Measurements from ENCODE around the gene MKLN1.

MKLN1 gene

GRCh38 chr7:131476740-131477139 lies 149.1 kb downstream of the MKLN1 start:
- no peak for DNase-seq (ENCODE audit: low read depth in 1 of 2, low spot score in 1 of 2)
- in situ Hi-C loops (cut with HindIII; ENCODE audit: low pct_unique_long_range_greater_than_20kb, low sequenced_read_pairs) = no loop called here

GRCh38 chr7:131480384-131481315 lies 153.0 kb downstream of the MKLN1 start:
- no peak for TF ChIP-seq JUND (IDR thresholded peaks at IDR 0.05; ENCODE audit: low read depth)
- no peak for DNase-seq (ENCODE audit: low read depth in 1 of 2, low spot score in 1 of 2)
- in situ Hi-C loops (cut with HindIII; ENCODE audit: low pct_unique_long_range_greater_than_20kb, low sequenced_read_pairs) = no loop called here

More at GRCh38 chr7:131476740-131477139, 149.1 kb downstream of the MKLN1 start:
- no peak for TF ChIP-seq JUND (IDR thresholded peaks at IDR 0.05; ENCODE audit: low read depth)

DNA sequence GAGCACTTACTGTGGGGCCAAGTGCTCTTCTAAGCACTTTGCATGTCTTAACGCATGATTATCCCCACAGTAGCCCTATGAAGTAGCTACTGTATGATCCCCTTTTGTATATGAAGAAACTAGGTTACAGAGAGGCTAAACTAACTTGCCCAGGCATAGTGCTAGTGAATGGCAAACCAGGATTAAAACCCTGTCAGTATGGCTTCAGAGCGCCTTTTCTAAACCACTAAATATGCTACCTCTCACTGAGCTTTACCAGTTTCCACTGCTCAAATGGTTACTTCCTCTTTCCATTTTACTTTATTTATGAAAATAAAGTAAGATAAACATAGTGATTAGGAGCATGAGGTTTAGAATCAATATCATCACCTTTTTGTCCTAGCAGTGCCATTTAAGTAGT lies 155.1 kb downstream of the MKLN1 start:
- in situ Hi-C loops (cut with HindIII; ENCODE audit: low pct_unique_long_range_greater_than_20kb, low sequenced_read_pairs) = no loop called here
- DNase-seq (ENCODE audit: low read depth in 1 of 2, low spot score in 1 of 2) = no peak
- TF ChIP-seq JUND (IDR thresholded peaks at IDR 0.05; ENCODE audit: low read depth) = no peak

- in situ Hi-C loops (cut with HindIII; ENCODE audit: low pct_unique_long_range_greater_than_20kb, low sequenced_read_pairs) = no loop called here
- DNase-seq (ENCODE audit: low read depth in 1 of 2, low spot score in 1 of 2) = no peak
- TF ChIP-seq JUND (IDR thresholded peaks at IDR 0.05; ENCODE audit: low read depth) = no peak
These were observed 155.9 kb downstream of the MKLN1 start for GRCh38 chr7:131483586-131483985.

GRCh38 chr7:131486346-131486745 lies 158.7 kb downstream of the MKLN1 start:
- TF ChIP-seq JUND (IDR thresholded peaks at IDR 0.05; ENCODE audit: low read depth) = no peak
- in situ Hi-C loops (cut with HindIII; ENCODE audit: low pct_unique_long_range_greater_than_20kb, low sequenced_read_pairs) = no loop called here

DNA sequence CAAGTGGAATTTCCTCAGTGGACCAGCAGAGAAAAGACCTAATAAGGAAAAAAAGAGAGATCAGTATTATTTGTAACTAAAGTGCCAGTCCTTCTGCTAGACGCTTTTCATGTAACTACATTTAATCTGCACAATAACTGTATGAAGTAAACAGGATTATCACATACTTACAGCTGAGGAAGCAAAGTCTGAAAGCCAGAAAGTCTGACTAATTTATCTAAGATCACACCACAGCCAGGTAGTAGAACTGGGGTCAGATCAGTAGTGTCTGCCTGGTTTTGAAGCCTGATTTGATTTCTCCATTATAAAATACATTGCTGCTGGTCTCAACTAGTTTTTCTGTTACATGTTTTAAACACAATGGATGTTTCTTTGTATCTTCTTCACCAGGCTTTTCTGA lies 159.5 kb downstream of the MKLN1 start:
- TF ChIP-seq JUND (IDR thresholded peaks at IDR 0.05; ENCODE audit: low read depth) = no peak
- in situ Hi-C loops (cut with HindIII; ENCODE audit: low pct_unique_long_range_greater_than_20kb, low sequenced_read_pairs) = no loop called here

More at GRCh38 chr7:131486346-131486745, 158.7 kb downstream of the MKLN1 start:
- DNase-seq (ENCODE audit: low read depth in 1 of 2, low spot score in 1 of 2) = no peak

GRCh38 chr7:131488361-131488760 lies 160.7 kb downstream of the MKLN1 start:
- TF ChIP-seq JUND (IDR thresholded peaks at IDR 0.05; ENCODE audit: low read depth) = no peak
- DNase-seq (ENCODE audit: low read depth in 1 of 2, low spot score in 1 of 2) = no peak
- in situ Hi-C loops (cut with HindIII; ENCODE audit: low pct_unique_long_range_greater_than_20kb, low sequenced_read_pairs) = no loop called here

More for the DNA sequence above, 159.5 kb downstream of the MKLN1 start:
- no peak for DNase-seq (ENCODE audit: low read depth in 1 of 2, low spot score in 1 of 2)

DNA sequence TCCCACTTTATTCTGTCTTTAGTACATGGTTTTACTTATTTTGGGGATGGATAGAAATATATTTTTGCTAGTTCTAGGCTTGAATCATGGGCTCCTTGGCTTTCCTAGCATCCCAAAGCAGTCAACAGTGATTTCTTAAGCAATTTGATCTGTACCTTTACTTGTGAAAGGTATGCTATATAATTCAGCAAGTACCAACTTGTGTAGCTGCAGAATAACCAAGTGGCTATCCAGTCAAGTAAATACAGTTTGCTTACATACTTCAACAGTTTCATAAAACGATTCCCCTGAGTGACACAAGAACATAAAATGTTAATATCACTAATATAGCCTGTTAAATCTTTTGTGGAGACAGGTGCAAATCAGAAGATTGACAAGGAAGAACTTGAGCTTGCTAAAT lies 161.5 kb downstream of the MKLN1 start:
- in situ Hi-C loops (cut with HindIII; ENCODE audit: low pct_unique_long_range_greater_than_20kb, low sequenced_read_pairs) = no loop called here
- no peak for DNase-seq (ENCODE audit: low read depth in 1 of 2, low spot score in 1 of 2)
- TF ChIP-seq JUND (IDR thresholded peaks at IDR 0.05; ENCODE audit: low read depth) = no peak

DNA sequence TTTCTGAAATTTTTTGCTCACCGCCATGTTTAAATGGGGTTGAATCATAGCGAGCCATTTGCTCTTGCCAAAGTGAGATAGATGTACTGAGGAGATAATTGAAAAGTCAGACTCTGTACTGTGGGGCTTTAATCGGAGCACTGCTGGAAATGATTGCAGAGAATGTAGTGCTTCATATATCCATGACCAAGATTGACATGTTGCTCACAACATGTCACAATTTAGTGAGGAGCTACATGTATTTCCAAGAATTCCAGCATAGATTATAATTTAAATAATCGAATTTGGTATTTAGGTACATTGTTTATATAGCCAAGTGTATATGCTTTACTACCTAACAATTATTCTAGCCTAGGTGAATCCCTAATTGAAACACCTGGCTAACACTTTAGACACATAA lies 162.2 kb downstream of the MKLN1 start:
- in situ Hi-C loops (cut with HindIII; ENCODE audit: low pct_unique_long_range_greater_than_20kb, low sequenced_read_pairs) = no loop called here
- no peak for DNase-seq (ENCODE audit: low read depth in 1 of 2, low spot score in 1 of 2)
- TF ChIP-seq JUND (IDR thresholded peaks at IDR 0.05; ENCODE audit: low read depth) = no peak

- in situ Hi-C loops (cut with HindIII; ENCODE audit: low pct_unique_long_range_greater_than_20kb, low sequenced_read_pairs) = no loop called here
- TF ChIP-seq JUND (IDR thresholded peaks at IDR 0.05; ENCODE audit: low read depth) = no peak
These were observed 165.4 kb downstream of the MKLN1 start for GRCh38 chr7:131493081-131493480.

DNA sequence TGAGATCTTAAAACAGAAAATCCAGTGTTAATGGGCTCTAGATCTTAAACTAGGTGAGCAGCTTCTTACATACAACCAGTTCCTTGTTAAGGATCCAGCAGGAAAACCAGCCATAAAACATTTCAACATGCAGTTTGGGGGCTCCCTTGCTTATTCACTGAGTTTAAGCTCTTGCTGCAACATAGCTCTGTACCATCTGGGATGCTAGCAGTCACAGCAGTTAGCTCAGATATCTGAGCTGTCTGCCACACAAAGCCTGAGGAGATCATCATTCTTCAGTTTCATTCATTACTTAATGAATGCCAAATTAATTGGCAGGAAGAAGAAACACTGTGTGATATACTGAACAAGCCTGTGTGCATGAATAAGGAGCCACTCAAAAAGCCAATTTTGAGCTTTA lies 165.9 kb downstream of the MKLN1 start:
- in situ Hi-C loops (cut with HindIII; ENCODE audit: low pct_unique_long_range_greater_than_20kb, low sequenced_read_pairs) = no loop called here
- no peak for TF ChIP-seq JUND (IDR thresholded peaks at IDR 0.05; ENCODE audit: low read depth)
- no peak for DNase-seq (ENCODE audit: low read depth in 1 of 2, low spot score in 1 of 2)

More at GRCh38 chr7:131493081-131493480, 165.4 kb downstream of the MKLN1 start:
- DNase-seq (ENCODE audit: low read depth in 1 of 2, low spot score in 1 of 2) = no peak

DNA sequence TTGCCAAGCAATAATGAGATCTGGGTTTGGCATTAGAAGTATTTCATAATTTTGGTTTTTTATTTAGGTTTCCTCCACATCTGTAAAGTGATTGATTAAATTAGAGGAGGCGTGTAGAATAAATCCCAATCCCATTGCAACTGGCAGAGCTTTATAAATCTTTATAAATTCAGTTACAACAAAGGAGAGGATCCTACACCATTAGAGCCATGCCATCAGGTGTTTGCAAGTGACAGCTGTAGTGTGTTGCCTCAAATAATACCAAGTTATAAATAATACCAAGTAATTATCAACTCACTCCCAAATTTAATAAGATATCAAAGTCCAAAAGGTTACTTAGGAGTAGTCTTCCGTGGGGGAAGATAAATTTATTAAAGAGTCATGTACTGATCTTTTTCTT lies 166.5 kb downstream of the MKLN1 start:
- DNase-seq (ENCODE audit: low read depth in 1 of 2, low spot score in 1 of 2) = no peak
- in situ Hi-C loops (cut with HindIII; ENCODE audit: low pct_unique_long_range_greater_than_20kb, low sequenced_read_pairs) = no loop called here
- TF ChIP-seq JUND (IDR thresholded peaks at IDR 0.05; ENCODE audit: low read depth) = no peak

DNA sequence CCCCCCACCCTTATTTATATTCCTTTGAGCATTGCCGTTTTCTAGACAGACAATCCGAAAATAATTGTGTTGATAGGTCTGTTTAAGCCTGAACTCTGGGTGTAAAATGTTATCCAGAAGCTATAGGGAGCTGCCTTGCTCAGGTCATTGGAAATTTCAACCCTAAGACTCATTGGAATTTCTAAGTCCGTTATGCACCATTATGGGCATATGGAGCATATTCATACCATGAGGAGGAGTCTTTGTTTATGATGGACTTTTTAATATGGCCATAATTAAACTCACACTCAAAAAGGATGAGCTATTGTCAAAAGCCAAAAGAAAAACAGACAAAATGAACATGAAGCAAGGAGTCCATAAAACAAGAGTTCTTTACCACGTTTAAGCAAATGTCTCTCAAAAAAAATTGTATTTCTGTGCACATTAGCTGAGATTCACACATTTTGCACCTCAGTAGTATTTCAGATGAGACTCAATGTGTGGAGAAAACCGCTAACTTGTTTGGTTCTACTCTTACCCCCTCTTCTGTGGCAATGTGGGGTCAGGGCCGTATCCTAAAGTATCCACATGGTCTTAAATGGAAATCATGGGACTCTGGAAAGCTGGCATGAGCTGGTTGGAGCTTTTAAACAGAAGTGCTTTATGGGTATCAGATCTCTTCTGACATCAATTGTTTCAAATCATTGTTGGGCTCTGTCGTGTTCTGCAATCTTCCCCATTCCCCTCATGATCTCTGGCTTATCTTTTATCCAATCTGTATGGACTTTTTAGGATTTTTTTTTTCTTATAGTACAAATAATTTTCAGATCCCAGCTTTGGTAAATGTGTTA lies 168.2 kb downstream of the MKLN1 start:
- TF ChIP-seq JUND (IDR thresholded peaks at IDR 0.05; ENCODE audit: low read depth) = no peak
- in situ Hi-C loops (cut with HindIII; ENCODE audit: low pct_unique_long_range_greater_than_20kb, low sequenced_read_pairs) = no loop called here
- no peak for DNase-seq (ENCODE audit: low read depth in 1 of 2, low spot score in 1 of 2)
